GM18909 (cell line): ENCODE results near the gene CAAP1.
"Not testable (repeated sequence)": the region's sequence is repeated elsewhere in the genome, so short reads cannot be mapped to it uniquely, and the experiment has no call there.

ENCODE experiments used
- ATAC-seq: cut with Tn5 transposase; IDR thresholded peaks from one replicate; pipeline ENCODE4 v1.9.1; 2021; ENCODE audit warnings: mild to moderate bottlenecking; ENCODE audit not compliant: unreplicated experiment, poor library complexity

Gene CAAP1, protein sequence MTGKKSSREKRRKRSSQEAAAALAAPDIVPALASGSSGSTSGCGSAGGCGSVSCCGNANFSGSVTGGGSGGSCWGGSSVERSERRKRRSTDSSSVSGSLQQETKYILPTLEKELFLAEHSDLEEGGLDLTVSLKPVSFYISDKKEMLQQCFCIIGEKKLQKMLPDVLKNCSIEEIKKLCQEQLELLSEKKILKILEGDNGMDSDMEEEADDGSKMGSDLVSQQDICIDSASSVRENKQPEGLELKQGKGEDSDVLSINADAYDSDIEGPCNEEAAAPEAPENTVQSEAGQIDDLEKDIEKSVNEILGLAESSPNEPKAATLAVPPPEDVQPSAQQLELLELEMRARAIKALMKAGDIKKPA

DNA sequence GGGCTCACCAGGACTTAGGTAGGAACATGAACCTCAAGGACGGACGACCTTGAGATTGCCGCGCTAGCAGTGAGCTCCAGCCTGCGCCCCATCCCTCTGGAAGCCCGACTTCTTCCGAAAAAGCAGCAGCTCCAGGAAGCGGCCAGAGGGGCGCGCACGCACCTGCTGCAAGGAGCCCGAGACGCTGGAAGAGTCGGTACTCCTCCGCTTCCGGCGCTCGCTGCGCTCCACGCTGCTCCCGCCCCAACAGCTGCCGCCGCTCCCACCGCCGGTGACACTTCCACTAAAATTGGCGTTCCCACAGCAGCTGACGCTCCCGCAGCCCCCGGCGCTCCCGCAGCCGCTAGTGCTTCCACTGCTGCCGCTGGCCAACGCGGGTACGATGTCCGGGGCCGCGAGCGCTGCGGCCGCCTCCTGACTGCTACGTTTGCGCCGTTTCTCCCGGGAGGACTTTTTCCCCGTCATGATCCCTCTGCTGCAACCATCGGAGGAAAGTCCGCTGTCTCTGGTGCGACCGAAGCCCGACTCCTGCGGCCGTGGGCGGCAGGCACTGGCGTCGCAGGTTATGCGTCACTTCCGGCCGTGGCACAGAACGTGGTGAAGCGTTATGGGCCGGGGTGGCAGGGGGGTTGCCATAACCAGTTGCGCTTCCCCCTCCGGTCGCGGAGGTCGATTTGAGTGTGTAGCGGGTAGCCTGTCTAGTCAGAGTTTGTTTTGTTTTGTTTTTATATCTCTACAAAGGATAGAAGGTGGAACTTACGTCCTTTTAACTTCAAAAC, at the start of gene CAAP1:
TSS of gene CAAP1 (minus strand) at position 552 of the 779 bp plus-strand sequence. CDS start at position 465, 87 bp downstream.
- ATAC-seq: peak; percentile 94

DNA sequence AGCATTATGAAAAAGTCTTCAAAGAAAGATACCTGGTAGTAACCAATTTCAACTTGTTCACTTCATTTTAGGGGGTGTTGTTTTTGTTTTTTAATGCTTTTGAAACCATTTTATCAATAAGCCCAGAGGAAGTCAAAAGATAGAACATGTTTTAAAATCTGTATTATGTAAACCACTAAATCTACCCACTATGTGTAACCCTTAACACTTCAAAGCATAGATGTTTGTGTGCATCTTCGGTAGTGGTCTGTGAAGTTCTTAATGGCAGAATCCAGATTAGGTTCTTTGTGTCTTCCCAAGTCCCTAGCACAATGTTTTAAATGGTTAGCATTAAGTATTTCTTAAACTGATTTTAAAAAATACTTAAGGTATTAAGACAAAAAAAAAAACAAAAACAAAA, 48.2 kb upstream of the CAAP1 start:
- no peak for ATAC-seq

DNA sequence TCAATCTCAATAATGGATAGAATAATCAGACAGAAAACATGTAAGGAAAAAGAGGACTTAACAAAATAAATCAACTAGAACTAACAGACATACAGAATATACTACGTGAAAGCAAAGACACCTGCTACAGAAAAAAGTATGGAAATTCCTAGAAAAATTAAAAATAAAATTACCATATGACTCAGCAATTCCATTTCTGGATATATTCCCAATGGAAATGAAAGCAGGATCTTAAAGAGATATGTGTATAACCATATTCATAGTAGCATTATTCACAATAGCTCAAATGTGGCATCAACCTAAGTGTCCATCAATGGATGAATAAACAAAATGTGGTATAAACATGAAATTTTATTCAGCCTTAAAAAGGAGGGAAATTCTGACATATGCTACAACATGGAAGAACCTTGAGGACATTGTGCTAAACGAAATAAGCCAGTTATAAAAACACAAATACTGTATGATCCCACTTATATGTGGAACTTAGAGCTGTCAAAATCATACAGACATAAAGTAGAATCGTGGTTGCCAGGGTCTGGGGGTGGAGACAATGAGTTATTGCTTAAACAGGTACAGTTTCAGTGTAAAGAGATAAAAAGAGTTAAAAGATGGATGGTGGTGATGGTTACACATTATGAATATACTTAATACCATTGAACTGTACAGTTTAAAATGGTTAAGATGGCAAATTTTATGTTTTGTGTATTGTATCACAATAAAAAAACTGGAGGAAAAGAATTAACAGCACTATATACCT, 47.5 kb upstream of the CAAP1 start:
- no peak for ATAC-seq

DNA sequence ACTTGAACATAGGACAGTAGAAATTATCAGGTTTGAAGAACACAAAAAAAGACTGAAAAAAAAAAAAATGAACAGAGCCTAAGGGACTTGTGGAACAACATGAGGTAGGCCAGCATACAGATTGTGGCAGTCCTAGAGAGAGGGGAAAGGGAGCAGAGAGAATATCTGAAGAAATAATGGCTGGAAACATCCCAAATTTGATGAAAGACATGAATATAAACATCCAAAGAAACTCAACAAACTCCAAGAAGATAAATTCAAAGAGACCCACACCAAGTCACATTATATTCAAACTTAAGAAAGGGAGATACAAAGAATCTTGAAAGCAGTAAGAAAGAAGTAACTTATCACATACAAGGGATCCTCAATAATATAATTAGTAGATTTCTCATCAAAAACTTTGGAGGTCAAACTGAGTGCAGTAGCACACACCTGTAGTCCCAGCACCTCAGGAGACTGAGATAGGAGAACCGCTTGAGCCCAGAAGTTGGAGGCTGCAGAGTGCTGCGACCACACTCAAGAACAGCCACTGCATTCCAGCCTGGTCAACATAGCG, 45.3 kb upstream of the CAAP1 start:
- ATAC-seq: no peak

- no peak for ATAC-seq
These were observed 43.2 kb upstream of the CAAP1 start for GRCh38 chr9:26935847-26936246.

GRCh38 chr9:26928902-26929495, 36.4 kb upstream of the CAAP1 start:
- ATAC-seq: no peak

DNA sequence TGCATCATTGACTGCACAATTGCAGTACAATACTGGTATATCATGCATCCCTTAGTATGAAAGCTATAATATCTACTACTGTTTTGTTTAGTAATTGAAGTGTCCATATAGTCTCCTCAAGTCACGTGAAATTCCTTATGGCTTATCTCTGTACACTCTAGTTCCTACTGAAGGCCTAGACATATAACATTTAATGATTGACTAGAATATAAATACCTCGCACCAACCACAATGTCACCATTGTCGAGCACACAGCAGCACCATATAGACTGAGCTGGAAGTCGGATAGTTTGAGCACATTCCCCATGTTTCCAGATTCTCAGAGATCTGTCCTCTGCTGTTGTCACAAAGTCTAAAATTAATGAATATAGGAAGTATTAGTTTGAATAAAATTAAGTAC, 33.0 kb upstream of the CAAP1 start:
- ATAC-seq: no peak

GRCh38 chr9:26919698-26920097, 27.1 kb upstream of the CAAP1 start:
- no peak for ATAC-seq

- ATAC-seq: no peak
These were observed 20.6 kb upstream of the CAAP1 start for GRCh38 chr9:26913138-26913668.

DNA sequence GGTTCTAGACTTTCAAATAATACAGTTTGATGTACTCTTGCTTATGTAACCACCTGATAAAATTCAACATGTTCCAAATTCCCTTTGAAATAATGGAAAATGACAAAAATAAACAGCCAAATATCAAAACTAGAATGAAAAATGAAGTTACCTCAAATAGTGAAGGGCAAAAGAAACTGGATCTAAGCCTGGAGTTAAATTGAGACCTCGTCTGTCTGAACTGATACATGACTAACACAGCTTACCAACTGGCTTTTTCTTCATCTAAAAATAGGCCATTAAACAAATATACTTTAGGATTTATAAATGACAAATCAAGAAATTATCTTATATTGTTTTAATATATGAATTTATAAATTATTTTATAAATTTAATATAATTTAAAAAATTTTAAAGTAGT, 12.1 kb upstream of the CAAP1 start:
- no peak for ATAC-seq

DNA sequence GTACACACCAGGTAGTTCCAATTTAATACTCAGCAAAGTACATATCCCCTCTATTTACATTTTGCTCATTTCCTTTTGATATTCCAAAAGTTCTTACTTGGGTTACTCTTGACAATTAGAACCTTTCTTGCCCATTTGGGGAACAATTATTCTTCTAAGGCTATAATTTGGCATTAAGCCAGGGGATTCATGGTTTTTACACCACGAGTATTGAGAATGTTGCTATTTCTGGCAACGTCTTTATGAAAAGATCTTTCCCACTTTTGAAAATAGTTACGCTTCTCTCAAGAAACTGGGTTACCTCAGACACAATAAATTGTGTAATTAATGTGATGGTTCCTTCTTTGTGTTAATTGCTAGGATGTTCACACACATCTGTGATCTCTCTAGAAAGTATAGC, 11.5 kb upstream of the CAAP1 start:
- ATAC-seq: no peak

GRCh38 chr9:26893030-26893676, 551 bp upstream of the CAAP1 start:
- ATAC-seq: no peak

DNA sequence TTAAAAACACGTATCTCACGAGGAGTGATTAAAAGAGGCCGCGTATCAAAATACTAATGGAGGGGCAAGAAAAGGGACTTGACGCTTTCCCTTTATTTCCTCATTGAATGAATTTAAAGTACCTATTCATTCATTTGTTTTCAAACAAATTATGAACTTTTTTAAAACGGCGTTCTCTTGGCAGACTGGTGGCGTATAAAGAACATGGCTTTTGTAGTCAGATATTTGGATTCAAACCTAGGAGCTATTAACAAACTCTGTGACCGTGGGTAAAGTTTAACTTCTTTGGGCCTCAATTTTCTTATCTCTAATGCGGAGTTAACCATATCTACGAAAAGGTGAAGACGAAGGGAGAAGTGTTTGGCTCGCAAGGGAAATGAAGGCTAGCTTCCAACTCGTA, 876 bp downstream of the CAAP1 start:
- ATAC-seq: peak; percentile 1

DNA sequence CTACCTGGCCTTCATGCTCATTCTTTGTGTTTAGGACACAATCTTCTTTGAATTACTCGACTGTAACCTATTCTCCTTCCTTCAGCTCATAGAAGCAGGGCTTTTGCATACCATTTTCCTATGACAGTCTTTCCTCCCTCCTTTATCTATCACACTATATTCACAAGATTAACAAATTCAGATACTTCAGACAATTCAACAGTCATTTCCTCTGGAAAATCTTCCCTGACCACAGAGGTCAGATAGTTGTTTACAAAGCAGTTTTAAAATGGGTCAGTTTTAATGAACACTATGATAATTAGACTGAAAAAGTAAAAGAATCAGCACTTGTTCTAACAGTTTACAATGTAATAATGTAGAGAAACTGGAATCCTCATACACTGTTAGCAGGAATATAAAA, 4.3 kb downstream of the CAAP1 start:
- no peak for ATAC-seq

GRCh38 chr9:26882154-26882553, 10.4 kb downstream of the CAAP1 start:
- no peak for ATAC-seq

DNA sequence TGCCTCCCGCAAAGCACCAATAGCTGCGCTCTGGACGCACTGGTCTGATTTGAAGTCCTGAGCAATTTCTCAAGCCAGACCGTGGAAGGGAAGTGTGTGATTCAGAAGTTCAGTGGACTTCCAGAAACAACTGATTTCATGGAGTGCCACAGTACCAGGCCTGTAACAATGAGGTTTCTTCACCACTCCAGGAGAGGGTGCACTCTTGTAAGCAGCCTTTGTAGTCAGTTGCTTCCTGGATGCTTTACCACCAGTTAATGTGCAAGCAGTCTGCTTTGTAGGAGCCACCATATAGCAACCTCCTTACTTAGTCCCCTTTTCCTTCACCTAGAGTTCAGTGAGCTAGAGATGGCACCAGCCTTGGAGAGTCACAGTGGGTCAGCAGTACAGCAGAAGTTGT, 12.3 kb downstream of the CAAP1 start:
- no peak for ATAC-seq

DNA sequence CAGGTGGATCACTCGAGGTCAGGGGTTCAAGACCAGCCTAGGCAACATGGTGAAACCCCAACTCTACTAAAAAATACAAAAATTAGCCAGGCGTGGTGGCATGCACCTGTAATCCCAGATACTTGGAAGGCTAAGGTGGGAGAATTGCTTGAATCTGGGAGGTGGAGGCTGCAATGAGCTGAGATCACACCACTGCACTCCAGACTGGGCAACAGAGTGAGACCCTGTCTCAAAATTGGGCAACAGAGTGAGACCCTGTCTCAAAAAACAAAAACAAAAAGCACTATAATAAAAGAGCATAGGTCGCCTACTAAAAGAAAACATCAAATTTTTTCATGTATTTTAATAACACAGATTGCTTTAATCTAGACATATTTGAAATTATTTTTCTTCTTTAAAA, 17.4 kb downstream of the CAAP1 start:
- not testable (repeated sequence) for ATAC-seq

GRCh38 chr9:26870292-26870691, 22.3 kb downstream of the CAAP1 start:
- no peak for ATAC-seq

GRCh38 chr9:26863074-26863473, 29.5 kb downstream of the CAAP1 start:
- no peak for ATAC-seq
